GM13977 (cell line): ENCODE data around the gene CREB3L1.
A peak's percentile ranks its signal among the peaks of the same experiment; 100 is the strongest.

ENCODE experiments used
- DNase-seq: peaks from one replicate; pipeline ENCODE4 v3.0.0; 2012; ENCODE audit warnings: low spot score
- in situ Hi-C: fragments of 300-500 bp; cut with MboI; formaldehyde crosslinking; loops from one replicate; pipeline ENCODE4 v1.12.0; 2022; ENCODE audit warnings: low sequenced_read_pairs, low pct_unique_long_range_greater_than_20kb, mixed read lengths, inconsistent platforms; ENCODE audit not compliant: unreplicated experiment
- TF ChIP-seq, protein P1 (sequence below): IDR thresholded peaks from 2 replicates; pipeline ENCODE4 v1.5.1; 2012; ENCODE audit warnings: mild to moderate bottlenecking, control low read depth; ENCODE audit not compliant: insufficient read depth; ENCODE audit errors: extremely low read depth, missing control alignments

The CREB3L1 gene

DNA sequence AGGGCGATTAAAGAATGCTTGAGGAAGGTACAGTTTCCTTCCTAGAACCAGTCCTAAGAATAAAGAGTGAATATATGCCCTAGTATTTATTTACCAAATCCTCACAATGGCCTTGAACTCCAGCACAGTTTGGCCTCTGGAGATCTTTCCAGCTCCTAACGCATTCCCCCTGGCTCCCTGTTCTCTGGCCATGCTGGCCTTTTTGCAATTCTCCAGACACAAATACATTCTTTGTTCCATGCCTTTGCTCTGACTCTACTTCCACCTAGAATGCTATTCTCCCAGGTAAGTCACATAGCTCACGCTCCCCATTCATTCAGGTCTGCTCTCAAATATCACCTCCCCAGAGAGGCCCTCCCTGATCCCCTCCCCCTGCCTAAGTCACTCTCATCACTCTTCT, 66.1 kb downstream of the CREB3L1 start:
- in situ Hi-C loops, result no loop called here
- DNase-seq, result no peak
- TF ChIP-seq, protein P1, sequence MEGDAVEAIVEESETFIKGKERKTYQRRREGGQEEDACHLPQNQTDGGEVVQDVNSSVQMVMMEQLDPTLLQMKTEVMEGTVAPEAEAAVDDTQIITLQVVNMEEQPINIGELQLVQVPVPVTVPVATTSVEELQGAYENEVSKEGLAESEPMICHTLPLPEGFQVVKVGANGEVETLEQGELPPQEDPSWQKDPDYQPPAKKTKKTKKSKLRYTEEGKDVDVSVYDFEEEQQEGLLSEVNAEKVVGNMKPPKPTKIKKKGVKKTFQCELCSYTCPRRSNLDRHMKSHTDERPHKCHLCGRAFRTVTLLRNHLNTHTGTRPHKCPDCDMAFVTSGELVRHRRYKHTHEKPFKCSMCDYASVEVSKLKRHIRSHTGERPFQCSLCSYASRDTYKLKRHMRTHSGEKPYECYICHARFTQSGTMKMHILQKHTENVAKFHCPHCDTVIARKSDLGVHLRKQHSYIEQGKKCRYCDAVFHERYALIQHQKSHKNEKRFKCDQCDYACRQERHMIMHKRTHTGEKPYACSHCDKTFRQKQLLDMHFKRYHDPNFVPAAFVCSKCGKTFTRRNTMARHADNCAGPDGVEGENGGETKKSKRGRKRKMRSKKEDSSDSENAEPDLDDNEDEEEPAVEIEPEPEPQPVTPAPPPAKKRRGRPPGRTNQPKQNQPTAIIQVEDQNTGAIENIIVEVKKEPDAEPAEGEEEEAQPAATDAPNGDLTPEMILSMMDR, result no peak

DNA sequence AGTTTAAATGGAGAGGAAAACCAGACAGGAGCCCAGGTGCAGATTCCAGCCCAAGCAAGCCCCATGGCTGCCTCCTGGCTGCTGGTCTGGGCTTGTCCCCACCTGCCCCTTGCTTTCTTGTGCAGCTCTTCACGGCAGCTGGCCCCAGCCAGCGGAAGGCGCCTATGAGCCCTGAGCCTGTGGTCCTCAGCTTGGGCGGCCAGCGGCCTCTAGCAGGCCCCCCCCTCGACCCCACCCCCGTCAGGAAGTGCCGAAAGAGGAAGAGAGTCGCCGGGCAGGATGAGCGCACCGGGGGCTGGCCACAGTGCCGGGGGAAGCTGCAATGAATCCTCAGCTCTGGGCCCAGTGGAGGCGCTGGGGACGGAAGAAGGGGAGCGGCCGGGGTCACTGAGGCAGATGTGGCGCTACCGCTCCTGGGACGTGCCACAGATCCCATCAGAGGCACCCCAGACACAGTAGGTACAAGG, 67.7 kb downstream of the CREB3L1 start:
- in situ Hi-C loops, result no loop called here
- TF ChIP-seq, protein P1, result no peak
- peak; percentile 74 for DNase-seq

DNA sequence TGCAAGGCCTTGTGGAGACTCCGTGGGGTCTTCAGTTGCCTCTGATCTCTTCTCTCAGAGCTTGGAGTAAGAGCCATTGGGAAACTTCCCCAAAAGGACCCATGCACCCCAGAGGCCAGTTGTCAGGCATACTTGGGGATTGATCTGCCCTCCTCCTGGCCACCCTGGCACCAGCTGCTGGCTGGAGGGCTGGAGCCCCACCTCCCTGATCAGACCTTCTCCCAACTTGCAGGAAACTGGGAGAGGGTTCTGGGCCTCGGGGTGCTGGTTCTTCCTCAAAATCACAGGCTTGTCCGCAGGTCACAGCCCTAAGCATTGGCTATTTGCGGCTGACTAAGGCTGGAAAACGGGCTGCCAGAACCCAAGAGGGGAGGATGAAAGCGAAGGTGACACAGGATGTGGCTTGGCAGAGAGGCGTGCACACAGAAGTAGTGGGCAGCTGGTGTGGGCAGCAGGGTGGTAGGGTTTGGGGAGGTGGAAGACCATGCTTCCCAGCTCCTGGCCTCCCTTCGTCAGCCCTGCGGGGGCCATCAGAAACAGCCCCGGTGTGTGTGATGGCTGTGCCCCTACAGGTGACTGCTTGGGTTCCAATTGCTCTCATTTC, 68.5 kb downstream of the CREB3L1 start:
- TF ChIP-seq, protein P1, result no peak
- in situ Hi-C loops, result no loop called here
- no peak for DNase-seq

DNA sequence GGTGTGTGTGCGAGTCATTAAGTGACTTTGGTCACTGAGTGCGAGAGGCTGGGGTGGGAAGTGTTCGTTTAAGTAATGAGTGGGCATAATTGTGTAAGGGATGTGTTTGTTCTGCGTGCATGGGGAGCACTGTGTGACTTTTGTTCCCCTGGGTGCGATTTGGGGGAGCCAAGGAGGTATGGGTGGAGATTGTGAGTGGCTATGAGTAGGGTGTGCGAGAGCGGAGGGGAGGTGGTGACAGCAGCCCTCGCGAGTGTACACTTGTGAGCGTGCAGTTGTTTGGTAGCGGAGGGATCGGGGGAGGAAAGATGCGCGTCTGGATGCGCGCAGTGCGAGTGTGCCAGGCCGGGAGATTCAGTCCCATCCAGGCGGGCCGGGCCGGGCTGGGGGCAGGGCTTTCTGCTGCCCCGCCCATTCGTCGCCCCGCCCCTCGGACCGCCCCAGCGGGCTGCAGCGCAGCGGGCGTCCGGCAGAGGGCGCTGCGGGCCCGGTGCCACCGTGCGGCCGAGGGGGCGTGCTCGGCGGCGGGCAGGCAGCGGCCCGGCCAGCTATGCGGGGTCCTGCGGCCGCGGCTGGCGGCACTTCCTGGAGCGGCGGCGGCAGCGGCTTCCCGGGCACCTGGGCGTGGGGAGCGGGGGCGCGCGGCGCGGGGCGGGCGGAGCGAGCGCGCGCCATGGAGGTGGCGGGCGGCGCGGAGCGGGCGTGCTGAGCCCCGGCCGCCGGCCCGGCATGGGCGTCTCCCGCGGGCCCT, 69.6 kb downstream of the CREB3L1 start, which contains the start of gene DGKZ:
TSS of gene DGKZ (plus strand) at position 578 of the 751 bp plus-strand sequence. CDS start 197 bp downstream, outside the sequence.
- in situ Hi-C loops, result no loop called here
- TF ChIP-seq, protein P1, result peak; percentile 96
- peak; percentile 95 for DNase-seq

DNA sequence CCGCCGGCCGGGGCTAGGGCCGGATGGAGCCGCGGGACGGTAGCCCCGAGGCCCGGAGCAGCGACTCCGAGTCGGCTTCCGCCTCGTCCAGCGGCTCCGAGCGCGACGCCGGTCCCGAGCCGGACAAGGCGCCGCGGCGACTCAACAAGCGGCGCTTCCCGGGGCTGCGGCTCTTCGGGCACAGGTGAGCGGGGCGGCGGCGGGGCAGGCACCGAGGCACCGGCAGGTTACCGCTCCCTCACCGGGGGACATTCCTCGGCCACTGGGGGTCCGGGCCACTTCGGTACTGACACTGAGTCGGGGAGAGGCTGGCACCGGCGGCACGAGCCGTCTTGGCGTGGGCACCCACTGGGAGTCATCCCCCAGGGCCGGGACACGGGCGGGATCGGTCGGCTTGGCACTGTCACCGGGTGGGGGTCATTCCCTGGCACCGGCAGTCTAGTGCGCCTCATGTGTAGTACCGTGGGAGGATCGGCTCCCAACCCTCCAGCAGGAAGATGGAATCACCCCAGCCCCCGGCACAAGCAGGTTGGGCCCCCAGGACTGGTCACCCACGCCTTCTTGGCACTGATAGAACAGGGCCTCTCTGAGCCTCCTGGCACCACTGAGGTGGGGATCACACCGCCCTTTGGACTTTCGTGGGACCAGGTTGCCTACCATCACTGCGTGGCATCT, 70.3 kb downstream of the CREB3L1 start:
- in situ Hi-C loops, result no loop called here
- TF ChIP-seq, protein P1, result no peak
- DNase-seq, result no peak

DNA sequence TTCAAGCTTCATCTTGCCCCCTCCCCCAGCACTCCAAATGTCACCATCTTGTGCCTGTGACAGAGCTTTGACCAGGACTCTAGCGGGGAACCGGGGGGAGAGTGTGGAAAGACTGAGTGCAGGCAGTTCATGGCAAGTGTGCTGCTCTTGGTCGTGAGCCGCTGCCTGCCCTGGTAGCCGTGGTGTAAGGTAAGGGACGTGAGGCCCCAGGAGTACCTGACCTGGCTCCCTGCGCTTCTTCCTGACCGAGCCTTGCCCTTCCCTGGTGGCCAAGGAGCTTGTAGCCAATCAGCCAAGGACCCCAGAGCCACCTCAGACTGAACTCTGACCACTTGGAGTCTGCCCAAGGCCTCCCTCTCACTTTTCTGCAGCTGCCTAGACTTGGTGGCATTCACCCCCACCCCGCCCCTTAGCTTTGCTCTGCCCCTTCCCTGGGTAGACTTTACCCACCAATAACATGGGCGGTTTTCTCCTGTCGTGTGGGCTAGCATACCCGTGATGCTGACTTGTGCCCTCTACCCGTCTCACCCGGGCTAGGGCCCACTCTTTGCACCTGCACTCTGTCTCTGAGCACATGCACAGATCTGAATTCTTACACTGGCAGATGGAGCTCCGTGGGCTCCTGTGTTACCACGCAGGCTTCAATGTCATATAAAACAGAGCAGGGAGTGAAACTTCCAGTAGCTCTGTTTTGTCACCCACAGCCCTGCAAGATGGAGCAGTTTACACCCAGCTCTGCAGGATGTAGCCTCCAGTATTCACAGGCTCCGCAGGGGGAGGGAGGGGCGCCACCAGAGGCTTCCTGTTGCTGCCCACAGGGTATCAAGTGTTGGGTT, 71.3 kb downstream of the CREB3L1 start:
- no peak for DNase-seq
- in situ Hi-C loops, result no loop called here
- TF ChIP-seq, protein P1, result no peak
